GM18873 (cell line): Measurements from ENCODE around the gene GYS1.
A peak's percentile ranks its signal among the peaks of the same experiment; 100 is the strongest.
"Not testable (repeated sequence)": the region's sequence is repeated elsewhere in the genome, so short reads cannot be mapped to it uniquely, and the experiment has no call there.

Experiments used
- ATAC-seq: cut with Tn5 transposase; IDR thresholded peaks from one replicate; pipeline ENCODE4 v1.9.1; 2021; ENCODE audit warnings: mild to moderate bottlenecking, moderate library complexity, moderate number of reproducible peaks; ENCODE audit not compliant: unreplicated experiment, low FRiP score

Gene GYS1

DNA sequence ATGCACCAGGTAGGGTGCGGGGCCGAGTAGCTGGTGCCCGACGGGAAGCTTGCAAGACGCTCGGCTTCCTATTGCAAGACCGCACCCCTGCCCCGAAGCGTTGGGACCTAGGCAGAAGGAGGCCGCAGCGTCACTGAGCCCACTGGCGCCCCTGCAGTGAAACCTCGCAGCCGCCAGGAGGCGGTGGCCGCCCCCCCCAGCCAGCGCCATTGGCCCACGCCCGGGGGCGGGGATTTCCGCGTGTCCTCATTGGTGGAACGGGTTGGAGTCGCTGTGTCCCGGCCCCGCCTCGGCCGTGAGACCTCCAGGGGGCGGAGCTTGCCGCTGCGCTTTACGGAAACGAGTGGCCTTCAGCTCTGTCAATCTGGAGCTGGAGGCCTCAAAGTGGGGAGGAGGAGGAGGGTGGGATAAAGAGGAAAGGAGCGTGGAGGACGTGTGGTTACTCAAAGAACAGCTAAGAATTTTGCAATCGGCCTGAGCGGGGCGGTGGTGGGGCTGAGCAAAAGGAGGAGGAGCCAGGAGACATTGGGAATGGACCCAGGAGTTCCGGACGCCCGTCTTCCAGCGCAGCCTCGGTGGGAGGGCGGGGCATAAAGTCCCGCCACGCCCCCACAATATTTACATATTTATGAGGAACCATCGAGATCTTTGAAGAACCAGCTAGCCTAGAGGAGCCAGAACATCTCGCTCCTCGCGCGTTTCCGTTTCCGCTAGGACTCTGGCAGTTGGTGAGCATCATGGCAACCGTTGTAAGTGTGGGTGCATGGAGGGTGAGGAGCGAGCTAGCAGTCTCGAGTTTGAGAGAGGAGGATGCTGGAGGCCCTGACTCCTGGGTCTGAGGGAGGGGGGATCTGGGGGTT lies at the start of gene GYS1, which contains the start of gene RUVBL2:
Gene GYS1 (minus strand): TSS at position 135 of the 860 bp plus-strand sequence. CDS start 197 bp downstream, outside the sequence.
Gene RUVBL2 (plus strand): TSS at position 713 of the 860 bp plus-strand sequence. CDS start 25 bp downstream, at position 738.
- peak; percentile 75 for ATAC-seq

GRCh38 chr19:49042666-49043065 lies 49.6 kb upstream of the GYS1 start:
- ATAC-seq: not testable (repeated sequence)

- no peak for ATAC-seq
Measured at GRCh38 chr19:49042177-49042576, 49.1 kb upstream of the GYS1 start.

DNA sequence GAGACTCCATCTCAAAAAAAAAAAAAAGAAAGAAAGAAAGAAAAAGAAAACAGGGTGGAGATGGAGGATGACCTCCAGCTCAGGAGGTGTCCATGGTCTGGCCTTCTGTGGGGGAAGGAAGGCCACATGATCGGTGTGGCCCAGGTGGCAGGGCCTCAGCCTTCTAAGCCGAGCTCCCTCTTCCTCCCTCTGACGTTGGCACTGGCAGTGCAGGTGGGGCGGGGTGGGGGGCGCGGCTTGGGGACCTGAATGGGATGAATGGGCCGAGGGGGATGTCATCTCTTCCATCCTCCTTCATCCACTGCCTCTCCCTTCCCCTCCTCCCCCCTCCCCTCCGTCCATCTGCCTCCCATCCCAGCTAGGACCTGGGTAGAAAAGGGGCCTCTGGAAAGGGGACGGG lies 46.6 kb upstream of the GYS1 start:
- not testable (repeated sequence) for ATAC-seq

GRCh38 chr19:49038557-49039276 lies 45.6 kb upstream of the GYS1 start:
- not testable (repeated sequence) for ATAC-seq

DNA sequence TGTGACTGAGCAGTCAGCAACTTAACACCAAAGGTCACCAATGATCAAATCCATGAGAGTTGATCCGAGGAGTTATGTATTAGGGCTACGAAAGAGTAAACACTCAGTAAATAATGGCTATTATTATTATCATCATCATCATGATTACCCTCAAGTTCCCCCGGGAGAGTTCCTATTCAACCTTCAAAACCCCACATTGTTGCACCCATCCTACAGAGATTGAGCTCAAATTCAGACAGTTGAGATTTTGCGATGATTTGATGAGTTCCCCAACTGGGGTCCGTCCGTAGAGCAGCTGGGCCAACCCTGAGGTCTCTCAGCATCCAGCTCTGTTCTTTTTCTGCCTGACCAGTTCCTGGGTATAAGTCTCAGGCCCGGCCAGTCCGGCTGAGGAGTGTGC lies 45.0 kb upstream of the GYS1 start:
- not testable (repeated sequence) for ATAC-seq

DNA sequence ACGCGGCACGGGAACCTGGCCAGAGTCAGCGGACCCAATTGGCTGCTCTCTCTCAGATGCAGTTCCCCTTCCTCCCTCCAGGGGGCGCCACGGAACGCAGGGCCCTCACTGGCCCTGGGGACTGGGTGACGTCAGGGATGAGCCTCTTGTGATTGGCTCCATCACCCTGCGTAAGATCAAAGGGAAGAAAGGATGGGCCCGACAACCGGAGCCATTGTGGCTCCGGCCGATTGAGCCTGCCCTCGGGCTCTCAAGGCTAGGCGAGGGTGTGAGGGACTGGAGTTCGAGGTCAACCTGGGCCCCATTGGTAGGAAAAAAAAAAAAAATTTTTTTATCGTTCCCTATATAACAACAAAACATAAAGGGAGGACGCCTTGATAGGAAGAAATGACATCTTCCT lies 43.7 kb upstream of the GYS1 start, which contains the start of gene CGB1:
Gene CGB1 (minus strand): TSS at position 81 of the 400 bp plus-strand sequence. CDS start 184 bp downstream, outside the sequence.
- not testable (repeated sequence) for ATAC-seq

DNA sequence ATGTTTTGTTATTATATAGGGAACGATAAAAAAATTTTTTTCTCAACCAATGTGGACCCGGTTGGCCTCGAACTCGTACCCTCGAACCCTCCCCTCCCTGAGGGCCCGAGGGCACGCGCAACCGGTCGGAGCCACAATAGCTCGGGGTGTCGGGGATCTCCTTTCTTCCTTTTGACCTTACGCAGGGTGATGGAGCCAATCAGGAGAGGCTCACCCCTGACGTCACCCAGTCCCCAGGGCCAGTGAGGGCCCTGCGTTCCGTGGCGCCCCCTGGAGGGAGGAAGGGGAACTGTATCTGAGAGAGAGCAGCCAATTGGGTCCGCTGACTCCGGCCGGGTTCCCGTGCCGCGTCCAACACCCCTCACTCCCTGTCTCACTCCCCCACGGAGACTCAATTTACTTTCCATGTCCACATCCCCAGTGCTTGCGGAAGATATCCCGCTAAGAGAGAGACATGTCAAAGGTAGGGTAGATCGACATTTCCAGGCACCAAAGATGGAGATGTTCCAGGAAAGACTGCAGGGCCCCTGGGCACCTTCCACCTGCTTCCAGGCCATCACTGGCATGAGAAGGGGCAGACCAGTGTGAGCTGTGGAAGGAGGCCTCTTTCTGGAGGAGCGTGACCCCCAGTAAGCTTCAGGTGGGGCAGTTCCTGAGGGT lies 38.7 kb upstream of the GYS1 start, which contains the start of gene CGB2:
Gene CGB2 (plus strand): TSS at position 249 of the 660 bp plus-strand sequence. CDS start 206 bp downstream, at position 455.
- not testable (repeated sequence) for ATAC-seq

- not testable (repeated sequence) for ATAC-seq
Measured at GRCh38 chr19:49030323-49030722, 37.2 kb upstream of the GYS1 start.

- not testable (repeated sequence) for ATAC-seq
Measured at GRCh38 chr19:49029749-49030148, 36.6 kb upstream of the GYS1 start.

DNA sequence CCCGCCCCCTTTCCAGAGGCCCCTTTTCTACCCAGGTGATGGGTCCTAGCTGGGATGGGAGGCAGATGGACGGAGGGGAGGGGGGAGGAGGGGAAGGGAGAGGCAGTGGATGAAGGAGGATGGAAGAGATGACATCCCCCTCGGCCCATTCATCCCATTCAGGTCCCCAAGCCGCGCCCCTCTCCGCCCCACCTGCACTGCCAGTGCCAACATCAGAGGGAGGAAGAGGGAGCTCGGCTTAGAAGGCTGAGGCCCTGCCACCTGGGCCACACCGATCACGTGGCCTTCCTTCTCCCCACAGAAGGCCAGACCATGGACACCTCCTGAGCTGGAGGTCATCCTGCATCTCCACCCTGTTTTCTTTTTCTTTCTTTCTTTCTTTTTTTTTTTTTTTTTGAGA lies 35.6 kb upstream of the GYS1 start:
- ATAC-seq: not testable (repeated sequence)

DNA sequence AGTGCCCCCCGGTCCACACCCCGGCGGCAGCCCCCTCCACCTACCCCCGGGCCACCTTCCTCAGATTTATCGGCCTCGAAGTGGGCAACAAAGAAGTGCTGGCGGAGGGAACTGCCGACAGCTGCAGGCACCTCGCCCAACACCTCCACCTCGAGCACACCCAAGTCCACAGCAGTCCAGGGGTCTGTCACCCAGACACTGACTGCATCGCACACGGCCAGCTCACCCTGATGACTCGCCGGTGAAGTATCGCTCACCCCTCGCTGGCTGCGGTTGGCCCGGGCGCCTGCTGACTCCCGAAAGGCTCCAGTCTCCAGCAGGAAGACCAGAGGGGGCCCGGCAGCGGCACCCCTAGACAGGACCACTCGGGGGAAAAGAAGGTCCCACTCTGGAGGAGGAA lies 32.5 kb upstream of the GYS1 start:
- not testable (repeated sequence) for ATAC-seq

DNA sequence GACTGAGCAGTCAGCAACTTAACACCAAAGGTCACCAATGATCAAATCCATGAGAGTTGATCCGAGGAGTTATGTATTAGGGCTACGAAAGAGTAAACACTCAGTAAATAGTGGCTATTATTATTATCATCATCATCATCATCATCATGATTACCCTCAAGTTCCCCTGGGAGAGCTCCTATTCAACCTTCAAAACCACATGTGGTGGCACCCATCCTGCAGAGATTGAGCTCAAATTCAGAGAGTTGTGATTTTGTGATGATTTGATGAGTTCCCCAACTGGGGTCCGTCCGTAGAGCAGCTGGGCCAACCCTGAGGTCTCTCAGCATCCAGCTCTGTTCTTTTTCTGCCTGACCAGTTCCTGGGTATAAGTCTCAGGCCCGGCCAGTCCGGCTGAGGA lies 32.0 kb upstream of the GYS1 start:
- ATAC-seq: not testable (repeated sequence)

DNA sequence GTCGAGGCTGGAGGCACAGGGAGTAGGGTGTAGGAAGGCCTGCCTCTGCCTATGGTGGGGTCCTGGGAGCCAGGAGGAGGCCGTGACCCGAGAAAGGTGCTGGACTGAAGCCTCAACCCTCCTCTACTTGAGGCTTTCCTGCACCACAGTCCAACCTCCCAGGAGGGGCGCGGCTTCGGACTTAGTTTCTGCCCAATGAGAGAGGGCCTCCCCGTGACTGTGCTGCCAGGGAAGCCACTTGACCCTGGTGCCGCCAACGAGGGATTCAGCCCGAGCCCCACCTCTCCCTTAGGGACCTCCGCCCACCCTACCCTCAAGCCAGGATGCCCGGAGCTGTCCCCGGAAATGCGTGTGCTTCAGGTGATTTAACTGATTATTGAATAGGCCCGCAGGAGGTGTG lies 31.1 kb upstream of the GYS1 start, which contains the start of gene CGB3:
Gene CGB3 (minus strand): TSS at position 101 of the 400 bp plus-strand sequence. CDS start 362 bp downstream, outside the sequence.
- not testable (repeated sequence) for ATAC-seq

DNA sequence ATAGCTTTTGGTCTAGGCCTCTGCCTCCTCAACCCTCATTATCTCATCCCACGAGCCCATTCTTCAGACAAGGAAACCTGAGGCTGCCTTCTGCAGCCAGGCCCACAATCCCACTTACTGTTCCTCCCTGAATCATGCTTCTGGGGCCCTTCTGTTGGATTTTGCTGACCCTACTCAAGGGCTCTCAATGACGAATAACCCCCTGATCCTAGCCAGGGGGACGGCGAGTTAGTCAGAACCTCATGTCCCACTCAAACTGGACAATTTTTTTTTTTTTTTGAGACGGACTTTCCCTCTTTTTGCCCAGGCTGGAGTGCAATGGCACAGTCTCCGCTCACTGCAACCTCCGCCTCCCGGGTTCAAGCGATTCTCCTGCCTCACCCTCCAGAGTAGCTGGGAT lies 29.0 kb upstream of the GYS1 start:
- no peak for ATAC-seq

DNA sequence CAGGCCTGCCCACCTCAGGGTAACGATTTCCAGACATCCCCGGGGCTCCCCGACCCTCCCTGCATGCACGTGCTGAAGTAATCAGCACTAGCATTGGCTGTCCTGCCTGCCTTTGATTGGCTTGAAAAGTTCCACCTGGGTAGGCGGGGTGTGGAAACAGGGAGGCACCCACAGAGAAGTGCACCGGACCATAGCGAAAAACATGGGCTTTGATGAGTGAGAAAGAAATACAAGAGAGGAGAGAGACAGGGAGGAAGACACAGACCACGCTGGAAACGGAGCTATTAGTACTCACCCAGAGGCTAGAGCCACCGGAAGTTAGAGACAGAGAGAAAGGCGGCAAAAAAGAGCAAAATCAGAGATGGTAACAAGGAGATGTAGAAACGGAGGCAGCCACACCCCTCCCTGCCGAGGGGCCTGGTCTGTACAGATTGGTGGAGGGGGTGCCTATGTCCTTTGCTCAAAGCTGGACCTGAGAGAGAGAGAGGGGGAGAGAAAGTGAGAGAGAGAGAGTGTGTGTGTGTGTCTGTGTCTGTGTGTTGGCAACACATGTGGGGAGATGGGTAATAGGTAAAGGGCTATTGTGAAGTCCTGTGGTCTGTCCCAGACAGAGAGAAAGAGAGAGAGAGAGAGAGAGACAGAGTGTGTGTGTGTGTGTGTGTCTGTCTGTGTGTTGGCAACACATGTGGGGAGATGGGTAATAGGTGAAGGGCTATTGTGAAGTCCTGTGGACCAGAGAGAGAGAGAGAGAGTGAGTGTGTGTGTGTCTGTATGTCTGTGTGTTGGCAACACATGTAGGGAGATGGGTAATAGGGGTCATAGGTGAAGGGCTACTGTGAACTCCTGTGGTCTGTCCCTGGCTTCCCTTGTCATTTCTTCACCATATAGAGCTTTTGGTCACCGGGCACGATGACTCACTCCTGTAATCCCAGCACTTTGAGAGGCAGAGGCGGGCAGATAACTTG lies 28.1 kb upstream of the GYS1 start:
- ATAC-seq: no peak

DNA sequence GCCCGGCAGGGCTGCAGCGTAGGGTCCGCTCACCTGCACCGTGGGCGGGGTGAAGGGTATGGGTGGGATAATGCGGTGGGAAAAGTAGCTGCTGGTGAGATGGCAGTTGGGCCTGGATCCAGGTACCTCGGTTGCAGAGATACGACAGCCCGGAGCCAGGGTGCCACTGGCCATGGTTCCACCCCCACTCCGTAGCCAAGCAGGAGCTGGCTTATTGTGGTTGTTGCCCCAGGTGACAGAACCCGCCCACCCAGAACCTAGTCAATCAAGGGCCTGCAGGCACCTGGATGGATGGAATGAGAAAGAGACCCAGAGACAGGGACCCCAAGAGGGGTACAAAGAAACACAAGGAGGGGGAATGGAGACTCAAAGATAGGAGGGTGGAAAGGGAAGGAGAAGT lies 27.2 kb upstream of the GYS1 start:
- no peak for ATAC-seq

GRCh38 chr19:49019242-49019932 lies 26.3 kb upstream of the GYS1 start:
- ATAC-seq: no peak
